HG02870 (cell line): ENCODE measurements around the gene ZBTB46.
"Not testable (repeated sequence)": the region's sequence is repeated elsewhere in the genome, so short reads cannot be mapped to it uniquely, and the experiment has no call there.

Experiments
- ATAC-seq: cut with Tn5 transposase; IDR thresholded peaks from one replicate; pipeline ENCODE4 v1.9.1; 2021; ENCODE audit warnings: mild to moderate bottlenecking, moderate library complexity; ENCODE audit not compliant: unreplicated experiment

ZBTB46 gene

GRCh38 chr20:63830841-63831588, at the start of gene ZBTB46:
TSS of gene ZBTB46 (minus strand) at chr20:63831264. CDS start at chr20:63790757, 40,507 bp downstream.
- ATAC-seq: no peak

- ATAC-seq: no peak
Observed at GRCh38 chr20:63878899-63879663, 48.0 kb upstream of the ZBTB46 start.

- ATAC-seq: no peak
Observed at GRCh38 chr20:63877755-63878470, 46.8 kb upstream of the ZBTB46 start.

GRCh38 chr20:63876489-63877036, 45.5 kb upstream of the ZBTB46 start:
- no peak for ATAC-seq

GRCh38 chr20:63874241-63874640, 43.2 kb upstream of the ZBTB46 start:
- ATAC-seq: not testable (repeated sequence)

GRCh38 chr20:63873477-63873971, 42.5 kb upstream of the ZBTB46 start:
- no peak for ATAC-seq

GRCh38 chr20:63868264-63868663, 37.2 kb upstream of the ZBTB46 start:
- ATAC-seq: no peak

- not testable (repeated sequence) for ATAC-seq
Observed at GRCh38 chr20:63867042-63867441, 36.0 kb upstream of the ZBTB46 start.

- peak; percentile 71 for ATAC-seq
Observed at GRCh38 chr20:63864978-63865640, 34.0 kb upstream of the ZBTB46 start, which contains the start of gene TPD52L2. TSS of gene TPD52L2 (plus strand) at chr20:63865270. CDS start at chr20:63865366, 96 bp downstream.

- ATAC-seq: no peak
Observed at GRCh38 chr20:63864545-63864977, 33.5 kb upstream of the ZBTB46 start.

GRCh38 chr20:63863798-63864544, 32.9 kb upstream of the ZBTB46 start:
- peak; percentile 67 for ATAC-seq

GRCh38 chr20:63863021-63863797, 32.1 kb upstream of the ZBTB46 start:
- no peak for ATAC-seq

GRCh38 chr20:63861981-63862901, 31.2 kb upstream of the ZBTB46 start:
- no peak for ATAC-seq

GRCh38 chr20:63861365-63861934, 30.4 kb upstream of the ZBTB46 start, which contains the start of gene ABHD16B:
TSS of gene ABHD16B (plus strand) at chr20:63861498. CDS start at chr20:63861541, 43 bp downstream.
- ATAC-seq: no peak

- ATAC-seq: no peak
Observed at GRCh38 chr20:63860325-63861051, 29.4 kb upstream of the ZBTB46 start.

- no peak for ATAC-seq
Observed at GRCh38 chr20:63859166-63859699, 28.2 kb upstream of the ZBTB46 start.
